Omental fat pad (tissue), 4 donors: ENCODE data around the gene FUBP3. TPM values are rescaled to one million over a fixed set of nuclear protein-coding genes. Genes with fewer than 3 reads are reported as not detected.

ENCODE experiments used
- ATAC-seq: fragments of 150-250 bp; one replicate; pipeline ENCODE4 v1.9.1; 2016; ENCODE audit warnings: mild to moderate bottlenecking, moderate library complexity; ENCODE audit not compliant: low FRiP score
- DNase-seq: peaks from one replicate; pipeline ENCODE4 v3.0.0-alpha.2; 2019; ENCODE audit warnings: low spot score
- total RNA-seq, 4 donors: library from RNA; depleted of rRNA; stranded (reverse); fragments of >200 nt; gene quantifications; one replicate each; pipeline ENCODE4 v1.1.0, GENCODE V29; 2016
- TF ChIP-seq, protein P1 (sequence below), 3 donors: fragments of 450-650 bp; IDR thresholded peaks; one replicate each; pipeline ENCODE4 v1.5.1; 2016 to 2017; ENCODE audit warnings: antibody characterized with exemption in 3 of 3, mild to moderate bottlenecking in 3 of 3, moderate library complexity in 2 of 3

The FUBP3 gene
- total RNA-seq, 4 donors from 2014 or later, result 29.7 to 46.3 (median 37.9) TPM

GRCh38 chr9:130589754-130590153, 10.4 kb downstream of the FUBP3 start:
- DNase-seq, result no peak
- ATAC-seq, result no peak
- TF ChIP-seq, protein P1, sequence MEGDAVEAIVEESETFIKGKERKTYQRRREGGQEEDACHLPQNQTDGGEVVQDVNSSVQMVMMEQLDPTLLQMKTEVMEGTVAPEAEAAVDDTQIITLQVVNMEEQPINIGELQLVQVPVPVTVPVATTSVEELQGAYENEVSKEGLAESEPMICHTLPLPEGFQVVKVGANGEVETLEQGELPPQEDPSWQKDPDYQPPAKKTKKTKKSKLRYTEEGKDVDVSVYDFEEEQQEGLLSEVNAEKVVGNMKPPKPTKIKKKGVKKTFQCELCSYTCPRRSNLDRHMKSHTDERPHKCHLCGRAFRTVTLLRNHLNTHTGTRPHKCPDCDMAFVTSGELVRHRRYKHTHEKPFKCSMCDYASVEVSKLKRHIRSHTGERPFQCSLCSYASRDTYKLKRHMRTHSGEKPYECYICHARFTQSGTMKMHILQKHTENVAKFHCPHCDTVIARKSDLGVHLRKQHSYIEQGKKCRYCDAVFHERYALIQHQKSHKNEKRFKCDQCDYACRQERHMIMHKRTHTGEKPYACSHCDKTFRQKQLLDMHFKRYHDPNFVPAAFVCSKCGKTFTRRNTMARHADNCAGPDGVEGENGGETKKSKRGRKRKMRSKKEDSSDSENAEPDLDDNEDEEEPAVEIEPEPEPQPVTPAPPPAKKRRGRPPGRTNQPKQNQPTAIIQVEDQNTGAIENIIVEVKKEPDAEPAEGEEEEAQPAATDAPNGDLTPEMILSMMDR (IDR thresholded peaks at IDR 0.05), result no peak

- no peak for DNase-seq
- no peak for ATAC-seq
- TF ChIP-seq, protein P1 (IDR thresholded peaks at IDR 0.05), result no peak
These were observed 10.9 kb downstream of the FUBP3 start for GRCh38 chr9:130590305-130590704.

DNA sequence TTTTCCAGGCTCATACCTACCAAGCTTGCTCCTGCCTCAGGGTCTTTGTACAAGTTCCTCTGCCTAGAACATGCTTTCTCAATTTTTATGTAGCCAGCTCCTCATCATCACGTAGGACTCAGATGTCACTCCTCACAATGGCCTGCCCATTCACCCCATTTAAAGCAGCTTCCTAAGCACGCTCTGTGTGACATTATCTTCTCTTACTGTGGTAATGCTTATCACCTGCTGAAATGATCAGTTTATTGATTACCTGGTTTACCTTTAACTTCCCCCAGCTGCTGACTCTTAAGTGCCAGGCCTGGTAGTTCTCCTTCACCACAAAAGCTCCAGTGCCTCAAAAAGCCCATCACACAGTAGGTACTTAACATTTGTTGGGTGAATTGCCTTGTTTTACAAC, 13.6 kb downstream of the FUBP3 start:
- no peak for DNase-seq
- no peak for ATAC-seq
- TF ChIP-seq, protein P1 (IDR thresholded peaks at IDR 0.05), result no peak

GRCh38 chr9:130597228-130597627, 17.9 kb downstream of the FUBP3 start:
- DNase-seq (no peak), ATAC-seq (no peak)
- TF ChIP-seq, protein P1 (IDR thresholded peaks at IDR 0.05), result no peak

- ATAC-seq (no peak), DNase-seq (no peak)
- TF ChIP-seq, protein P1 (IDR thresholded peaks at IDR 0.05), result no peak
These were observed 18.8 kb downstream of the FUBP3 start for GRCh38 chr9:130598188-130598587.

DNA sequence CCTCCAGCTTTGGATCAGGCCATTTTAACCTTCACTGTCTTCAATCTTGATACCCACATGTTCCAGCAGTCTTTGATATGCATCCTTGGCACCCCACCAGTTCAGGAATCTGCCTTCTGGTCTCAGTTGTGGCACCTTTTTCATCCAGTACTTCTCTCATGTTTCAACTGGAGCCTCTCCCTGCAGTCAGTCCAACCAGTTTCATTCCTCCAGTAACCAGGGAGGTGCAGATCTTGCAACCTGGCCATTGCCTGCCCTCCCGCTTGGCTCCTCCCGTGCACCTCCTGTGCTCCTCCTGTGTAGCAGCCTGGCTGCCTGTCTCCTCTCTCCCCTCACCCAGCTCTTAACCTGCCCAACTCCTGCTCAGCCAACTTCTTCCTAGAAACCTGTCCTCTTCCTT, 20.2 kb downstream of the FUBP3 start:
- no peak for ATAC-seq
- DNase-seq, result no peak
- TF ChIP-seq, protein P1 (IDR thresholded peaks at IDR 0.05), result no peak

DNA sequence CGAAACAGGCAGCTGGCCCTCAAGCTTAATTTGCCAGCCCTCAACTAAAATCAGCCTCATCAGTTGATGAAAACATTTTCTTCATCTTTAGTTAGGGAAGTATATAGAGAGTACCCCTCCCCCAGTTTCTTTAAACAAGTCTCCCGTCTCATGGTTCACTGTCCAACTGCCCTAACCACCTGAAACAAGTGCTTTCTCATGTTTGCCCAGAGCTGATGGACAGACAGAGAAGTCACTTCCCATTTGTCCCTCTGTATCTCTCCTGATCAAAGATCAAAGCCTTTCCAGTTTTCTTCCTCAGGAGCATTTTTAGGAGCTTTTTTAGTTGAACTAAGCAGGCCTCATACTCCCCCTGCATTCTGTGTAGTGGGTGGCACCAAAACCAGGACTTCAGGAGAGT, 21.7 kb downstream of the FUBP3 start:
- TF ChIP-seq, protein P1 (IDR thresholded peaks at IDR 0.05), result no peak
- ATAC-seq (no peak), DNase-seq (no peak)
